ENCODE measurements around the gene NOS1AP. TPM values are rescaled to one million over a fixed set of nuclear protein-coding genes. Genes with fewer than 3 reads are reported as not detected.

Gene NOS1AP
- total and polyA plus RNA-seq, 9 donors: 0.50 to 4.4 (median 1.5) TPM

DNA sequence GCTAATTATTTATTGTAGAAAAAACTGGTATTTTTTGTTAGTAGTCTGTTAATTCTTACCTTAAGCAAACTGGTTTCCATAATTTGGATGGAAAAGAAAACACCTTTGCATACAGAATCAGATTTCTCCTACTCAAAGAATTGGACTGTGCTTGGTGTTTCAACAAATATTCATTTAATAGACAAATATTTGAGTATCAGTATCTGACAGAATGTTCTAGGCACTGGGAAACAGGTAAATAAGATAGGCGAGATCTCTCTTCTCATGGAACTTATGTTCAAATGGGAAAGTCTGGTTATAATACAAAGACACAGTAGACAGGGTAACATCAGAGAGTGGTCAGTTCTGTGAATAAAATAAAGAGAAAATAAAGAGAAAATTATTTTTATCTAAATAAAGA lies 119.9 kb downstream of the NOS1AP start:
- WGBS, 3 donors: 99 to 100% (median 100%) methylated on average over 1 of the region's 1 CpG
- Histone ChIP-seq H3K4me1 (ENCODE audit: insufficient read depth) (peaks cover 7% of the 10 kb centered on the region), H3K9me3 (no peaks in the 10 kb centered on the region), H3K27me3 (no peaks in the 10 kb centered on the region), H3K27ac (no peak overlapping the region), H3K4me3 (no peak overlapping the region), H3K36me3 (no peaks in the 10 kb centered on the region)
- TF ChIP-seq EP300 (IDR thresholded peaks at IDR 0.05): no peak
- TF ChIP-seq POLR2A (IDR thresholded peaks at IDR 0.05): no peak
- TF ChIP-seq CTCF (IDR thresholded peaks at IDR 0.05): no peak
- intact Hi-C loops (cut with DNase I): no loop called here
- no peak for DNase-seq

GRCh38 chr1:162191396-162192305 lies 122.2 kb downstream of the NOS1AP start:
- Histone ChIP-seq H3K27ac (no peak overlapping the region), H3K27me3 (no peaks in the 10 kb centered on the region), H3K4me3 (no peak overlapping the region), H3K36me3 (no peaks in the 10 kb centered on the region), H3K9me3 (no peaks in the 10 kb centered on the region), H3K4me1 (ENCODE audit: insufficient read depth) (peaks cover 7% of the 10 kb centered on the region)
- no peak for DNase-seq
- no peak for TF ChIP-seq EP300 (IDR thresholded peaks at IDR 0.05)
- no peak for TF ChIP-seq POLR2A (IDR thresholded peaks at IDR 0.05)
- no peak for TF ChIP-seq CTCF (IDR thresholded peaks at IDR 0.05)
- 50 to 59% (median 57%) methylated on average over 3 of the region's 3 CpGs for WGBS, 3 donors
- intact Hi-C loops (cut with DNase I): no loop called here

DNA sequence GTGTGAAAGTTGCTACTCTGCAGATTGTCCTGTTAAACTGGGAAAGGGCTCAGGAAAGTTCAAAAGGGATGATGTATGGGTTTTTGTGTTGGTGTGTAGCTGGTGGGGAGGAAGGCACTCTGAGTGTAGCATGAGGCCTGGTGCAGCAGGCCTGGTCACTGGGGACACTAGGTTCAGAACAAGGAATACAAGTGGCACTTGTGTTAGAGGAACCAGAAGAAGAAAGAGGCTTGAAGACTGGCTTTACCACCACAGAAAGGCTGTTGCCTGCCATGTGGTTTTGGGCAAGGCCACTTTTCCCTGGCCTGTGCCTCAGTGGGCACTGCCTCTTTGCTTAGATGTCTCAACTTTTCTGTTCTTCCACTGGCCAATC lies 122.8 kb downstream of the NOS1AP start:
- no peak overlapping the region for H3K27ac ChIP-seq
- peaks cover 7% of the 10 kb centered on the region for H3K4me1 ChIP-seq (ENCODE audit: insufficient read depth)
- no peaks in the 10 kb centered on the region for H3K36me3 ChIP-seq
- DNase-seq: no peak
- H3K4me3 ChIP-seq: no peak overlapping the region
- intact Hi-C loops (cut with DNase I): no loop called here
- TF ChIP-seq EP300 (IDR thresholded peaks at IDR 0.05) (no peak), POLR2A (IDR thresholded peaks at IDR 0.05) (no peak), CTCF (IDR thresholded peaks at IDR 0.05) (no peak)
- H3K9me3 ChIP-seq: no peaks in the 10 kb centered on the region
- no peaks in the 10 kb centered on the region for H3K27me3 ChIP-seq

DNA sequence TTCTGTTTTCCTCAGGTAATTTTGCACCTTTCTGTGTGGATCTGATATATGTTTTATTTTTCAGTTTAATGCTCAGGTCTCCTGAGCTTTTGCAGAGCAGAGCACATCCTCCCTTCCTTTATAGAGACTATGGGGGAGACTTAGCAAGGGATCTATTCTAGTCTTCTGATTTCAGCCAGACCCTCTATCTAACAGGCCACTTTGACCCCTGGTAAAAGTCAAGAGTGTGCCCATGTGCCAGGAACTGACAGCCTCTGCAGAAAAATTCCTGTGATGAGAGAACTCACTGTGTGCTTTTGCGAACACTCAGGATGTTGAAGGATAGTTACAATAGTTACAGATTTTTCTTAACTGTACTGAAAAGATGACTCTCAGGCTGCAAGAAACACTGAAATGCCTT lies 123.3 kb downstream of the NOS1AP start:
- 48 to 83% (median 75%) methylated on average over 1 of the region's 1 CpG for WGBS, 3 donors
- TF ChIP-seq CTCF (IDR thresholded peaks at IDR 0.05) (no peak), EP300 (IDR thresholded peaks at IDR 0.05) (no peak), POLR2A (IDR thresholded peaks at IDR 0.05) (no peak)

More for the DNA sequence above, 123.3 kb downstream of the NOS1AP start:
- no peak overlapping the region for H3K27ac ChIP-seq
- H3K4me1 ChIP-seq (ENCODE audit: insufficient read depth): peaks cover 7% of the 10 kb centered on the region
- DNase-seq: no peak
- no peaks in the 10 kb centered on the region for H3K9me3 ChIP-seq
- H3K36me3 ChIP-seq: no peaks in the 10 kb centered on the region
- H3K27me3 ChIP-seq: no peaks in the 10 kb centered on the region
- H3K4me3 ChIP-seq: no peak overlapping the region
- intact Hi-C loops (cut with DNase I): no loop called here

All from ovary (tissue), 9 donors.